H54 (cell line): ENCODE results near the gene GGT6.
"Not testable (repeated sequence)": the region's sequence is repeated elsewhere in the genome, so short reads cannot be mapped to it uniquely, and the experiment has no call there.

ENCODE experiments used
- DNase-seq: peaks from one replicate; pipeline ENCODE4 v3.0.0; 2011; ENCODE audit warnings: low spot score, mixed read lengths; ENCODE audit not compliant: insufficient read length
- FAIRE-seq: peaks from 3 replicates; lab custom pipeline; 2011; peaks lifted over from hg19 to GRCh38; lab: Jason Lieb, UNC
- POLR2A ChIP-seq: IDR thresholded peaks from 2 replicates; pipeline ENCODE4 v1.6.1; 2011; ENCODE audit warnings: low read depth, mild to moderate bottlenecking, low read length

The GGT6 gene

DNA sequence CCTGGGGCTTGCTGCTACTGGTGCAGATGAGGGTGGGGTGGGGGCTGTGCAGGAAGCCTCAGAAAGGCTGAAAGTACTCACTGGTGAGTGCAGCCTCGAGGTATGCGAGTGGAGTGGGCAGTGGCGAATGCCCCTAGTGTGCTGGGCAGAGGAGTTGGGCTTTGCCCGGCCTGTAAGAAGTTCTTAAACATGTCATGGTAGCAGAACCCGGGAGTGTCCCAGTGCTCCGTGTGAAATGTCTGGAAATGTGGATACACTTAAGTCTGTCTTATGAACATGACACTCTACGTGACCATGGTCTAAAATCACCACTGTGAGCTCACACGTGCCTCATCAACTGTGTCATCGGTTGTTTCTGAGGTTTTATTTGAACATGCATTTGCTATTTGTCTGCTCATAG lies 25.7 kb upstream of the GGT6 start:
- TF ChIP-seq POLR2A: no peak
- FAIRE-seq (no peak), DNase-seq (no peak)

- TF ChIP-seq POLR2A: no peak
- DNase-seq (no peak), FAIRE-seq (no peak)
These were observed 25.2 kb upstream of the GGT6 start for GRCh38 chr17:4585638-4585994.

GRCh38 chr17:4584917-4585637 lies 24.7 kb upstream of the GGT6 start:
- no peak for DNase-seq
- no peak for FAIRE-seq
- no peak for TF ChIP-seq POLR2A

DNA sequence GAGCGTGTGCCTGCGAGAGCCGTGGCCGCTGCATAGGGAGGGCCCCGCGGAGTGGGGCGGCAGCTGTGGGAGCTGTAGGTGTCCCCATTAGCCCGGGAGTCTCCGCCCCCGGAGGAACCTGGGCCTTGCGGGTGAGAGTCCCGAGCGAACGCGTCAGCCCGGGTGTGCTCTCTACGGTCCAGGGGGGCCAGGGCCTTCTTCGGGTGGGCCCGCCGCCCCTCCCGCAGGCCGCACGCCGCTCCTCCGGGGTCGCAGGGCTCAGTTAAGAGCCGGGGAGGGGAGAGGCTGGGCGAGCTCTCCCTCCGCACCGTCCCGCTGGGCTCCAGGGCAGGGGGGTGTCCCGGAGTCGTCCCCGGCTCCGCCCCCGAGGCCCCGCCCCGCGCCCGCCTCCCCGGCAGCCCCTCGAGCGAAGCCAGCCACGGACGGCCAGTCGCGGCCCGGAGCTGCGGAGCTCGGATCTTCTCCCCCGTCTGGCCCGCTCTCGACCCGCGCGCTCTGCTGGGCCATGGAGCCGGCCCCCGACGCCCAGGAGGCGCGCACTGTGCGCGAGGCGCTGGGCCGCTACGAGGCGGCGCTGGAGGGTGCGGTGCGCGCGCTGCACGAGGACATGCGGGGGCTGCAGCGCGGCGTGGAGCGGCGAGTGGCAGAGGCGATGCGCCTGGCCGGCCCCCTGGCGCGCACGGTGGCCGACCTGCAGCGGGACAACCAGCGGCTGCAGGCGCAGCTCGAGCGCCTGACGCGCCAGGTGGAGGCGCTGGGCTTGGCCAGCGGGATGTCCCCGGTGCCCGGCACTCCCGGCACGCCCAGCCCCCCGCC lies 23.9 kb upstream of the GGT6 start, which contains the start of gene SMTNL2:
SMTNL2 (plus strand) TSS at position 429 of the 816 bp plus-strand sequence; CDS start at position 506, 77 bp downstream.
- FAIRE-seq (no peak), DNase-seq (no peak)
- TF ChIP-seq POLR2A: no peak

GRCh38 chr17:4583782-4584100 lies 23.4 kb upstream of the GGT6 start:
- FAIRE-seq (no peak), DNase-seq (no peak)
- no peak for TF ChIP-seq POLR2A

DNA sequence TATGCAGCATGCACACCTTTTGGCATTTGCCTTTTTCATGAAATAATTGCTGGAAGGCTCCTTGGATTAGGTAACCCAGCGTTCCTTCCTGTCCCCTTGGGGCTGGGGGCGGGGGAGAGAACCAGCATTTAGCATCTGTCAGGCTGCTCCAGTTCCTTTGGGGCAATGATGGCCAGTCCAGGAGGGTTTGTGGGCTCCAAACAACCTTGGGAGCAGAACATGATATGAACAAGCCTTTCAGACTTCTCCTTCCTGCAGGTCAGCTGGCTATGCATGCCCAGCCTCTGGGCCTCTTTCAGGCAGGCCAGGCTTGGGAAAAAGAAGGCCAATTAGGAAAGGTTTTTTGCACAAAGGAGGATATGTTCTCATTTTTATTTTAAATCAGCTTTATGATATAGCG lies 22.8 kb upstream of the GGT6 start:
- FAIRE-seq: no peak
- no peak for DNase-seq

DNA sequence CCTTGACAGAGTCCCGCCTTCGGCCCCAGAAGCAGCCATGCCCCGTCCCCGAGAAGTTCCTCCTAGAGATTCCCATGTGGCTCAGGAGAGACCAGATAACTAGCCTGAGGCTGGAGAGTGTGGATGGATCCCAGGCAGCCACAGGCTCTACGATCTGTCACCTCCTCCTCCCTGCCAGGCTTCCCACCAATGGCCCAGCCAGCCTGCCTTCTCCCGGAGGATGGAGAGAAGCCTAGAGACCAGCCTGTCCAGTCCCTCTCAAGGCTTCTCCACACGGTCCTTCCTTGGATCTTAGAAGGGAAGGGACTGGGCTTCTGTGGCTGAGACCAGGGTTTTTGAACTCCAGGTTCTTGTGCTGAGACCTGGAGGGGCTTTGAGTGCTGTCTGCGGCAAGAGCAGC lies 22.3 kb upstream of the GGT6 start:
- no peak for TF ChIP-seq POLR2A
- no peak for FAIRE-seq

More for the DNA sequence above, 22.8 kb upstream of the GGT6 start:
- TF ChIP-seq POLR2A: no peak

GRCh38 chr17:4582101-4582501 lies 21.7 kb upstream of the GGT6 start:
- no peak for FAIRE-seq
- no peak for TF ChIP-seq POLR2A
- DNase-seq: no peak

More for the DNA sequence above, 22.3 kb upstream of the GGT6 start:
- DNase-seq: no peak

- DNase-seq: no peak
- TF ChIP-seq POLR2A: no peak
- FAIRE-seq: no peak
These were observed 19.9 kb upstream of the GGT6 start for GRCh38 chr17:4580291-4580690.

GRCh38 chr17:4579678-4580077 lies 19.3 kb upstream of the GGT6 start:
- FAIRE-seq (no peak), DNase-seq (no peak)
- no peak for TF ChIP-seq POLR2A

- FAIRE-seq, DNase-seq: not testable (repeated sequence)
These were observed 18.0 kb upstream of the GGT6 start for GRCh38 chr17:4578349-4578748.

DNA sequence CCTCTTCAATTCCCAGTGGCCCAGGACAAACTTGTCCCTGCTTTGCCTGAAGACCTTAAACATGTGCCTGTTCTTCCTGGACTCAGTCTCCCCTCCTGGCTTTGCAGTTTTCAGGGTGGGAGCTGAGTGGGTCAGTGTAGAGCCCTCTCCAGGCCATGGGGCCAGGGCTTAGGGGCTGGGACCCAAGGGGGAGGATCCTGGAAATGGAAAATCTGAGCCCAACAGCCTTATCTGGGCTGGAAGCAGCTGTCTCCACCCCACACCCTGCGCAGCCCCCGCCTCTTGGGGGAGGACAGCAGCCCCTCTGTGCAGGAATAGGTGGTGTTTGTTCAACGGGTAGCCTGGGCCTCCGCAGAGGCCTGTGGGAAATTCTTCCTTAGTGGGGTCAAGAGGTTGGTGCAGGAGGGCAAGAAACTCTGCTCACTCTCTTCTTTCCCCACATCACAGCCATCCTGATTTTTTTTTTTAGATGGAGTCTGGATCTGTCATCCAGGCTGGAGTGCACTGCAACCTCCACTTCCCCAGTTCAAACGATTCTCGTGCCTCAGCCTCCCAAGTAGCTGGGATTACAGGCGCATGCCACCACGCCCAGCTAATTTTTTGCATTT lies 17.1 kb upstream of the GGT6 start:
- TF ChIP-seq POLR2A: no peak
- FAIRE-seq (no peak), DNase-seq (no peak)

DNA sequence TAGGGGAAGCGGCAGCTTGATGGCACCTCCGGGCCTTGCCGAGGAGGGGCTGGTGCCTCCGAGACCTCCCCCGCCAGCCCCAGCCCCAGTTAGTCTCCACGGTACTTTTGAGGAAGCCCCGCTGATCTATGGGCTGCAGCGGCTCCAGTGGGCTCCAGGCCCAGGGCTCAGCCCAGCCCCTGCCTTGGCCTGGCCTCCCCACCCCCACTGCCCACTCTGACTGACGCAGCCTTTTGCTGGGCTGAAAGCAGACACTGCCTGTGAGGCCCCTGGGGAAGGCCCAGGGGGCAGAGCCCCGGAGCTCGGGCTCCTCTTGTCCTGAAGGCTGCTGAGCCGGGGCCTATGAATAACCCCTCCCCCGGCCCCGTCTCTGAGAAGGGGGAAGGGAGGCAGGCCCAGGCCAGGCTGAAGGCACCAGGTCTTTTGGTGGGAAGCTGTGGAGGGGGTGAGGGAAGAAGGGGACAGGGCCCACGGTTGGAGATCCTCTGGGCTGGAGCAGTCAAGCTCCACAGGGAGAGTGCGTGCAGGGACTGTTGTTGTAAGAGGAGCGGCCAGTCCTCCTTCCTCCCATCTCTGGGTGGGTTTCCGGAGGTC lies 16.4 kb upstream of the GGT6 start:
- DNase-seq: no peak
- no peak for FAIRE-seq
- no peak for TF ChIP-seq POLR2A

DNA sequence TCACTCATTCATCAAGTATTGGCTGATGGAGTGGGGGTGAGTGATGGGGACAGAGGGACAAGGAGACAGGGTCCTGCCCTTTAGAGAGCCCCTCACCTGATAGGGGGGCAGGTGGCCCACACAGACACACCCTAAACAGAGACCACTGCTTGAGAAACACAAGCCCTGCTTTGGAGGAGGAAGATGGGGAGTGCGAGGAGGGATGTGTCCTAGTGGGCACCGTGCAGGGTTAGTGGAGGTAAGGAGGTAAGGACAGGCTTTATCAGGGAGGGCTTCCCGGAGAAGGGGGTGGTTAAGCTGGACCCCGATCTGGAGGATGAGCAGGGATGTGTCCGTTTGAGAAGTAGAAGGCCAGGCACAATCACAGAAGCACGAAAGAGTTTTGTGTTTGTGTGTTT lies 15.8 kb upstream of the GGT6 start:
- DNase-seq (no peak), FAIRE-seq (no peak)
- TF ChIP-seq POLR2A: no peak
